HL-60 (cell line): ENCODE results near the gene CPT1B.

Experiments used
- POLR2AphosphoS5 ChIP-seq: IDR thresholded peaks from 2 replicates; pipeline ENCODE4 v1.6.1; 2012; ENCODE audit warnings: low read depth
- SPI1 ChIP-seq: IDR thresholded peaks from 2 replicates; pipeline ENCODE4 v1.6.1; 2012; ENCODE audit warnings: low read depth, mild to moderate bottlenecking, borderline replicate concordance
- TF ChIP-seq, protein P1 (sequence below): IDR thresholded peaks from one replicate; pipeline ENCODE4 v1.5.1; 2011; ENCODE audit warnings: low read length, control low read depth, inconsistent platforms; ENCODE audit not compliant: insufficient read depth
- TF ChIP-seq, protein P2 (sequence below): IDR thresholded peaks from 2 replicates; pipeline ENCODE4 v1.6.1; 2012; ENCODE audit warnings: low read depth; ENCODE audit not compliant: insufficient replicate concordance

DNA sequence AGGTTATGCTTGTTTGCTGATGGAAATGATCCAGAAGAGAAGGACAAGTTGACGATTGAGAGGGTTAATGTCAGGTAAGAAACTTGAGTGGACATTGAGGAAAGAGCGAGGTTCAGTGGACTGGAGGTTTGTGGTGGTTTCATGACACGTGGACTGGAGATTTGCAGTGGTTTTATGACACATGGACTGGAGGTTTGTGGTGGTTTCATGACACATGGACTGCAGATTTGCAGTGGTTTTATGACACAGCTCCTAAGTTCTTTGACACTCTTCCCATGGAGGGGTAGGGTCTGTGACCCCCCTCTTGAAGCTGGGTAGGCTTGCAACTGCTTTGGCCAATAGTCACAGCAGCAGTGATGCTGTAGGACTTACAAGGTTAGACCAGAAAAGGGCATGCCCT, 17.0 kb upstream of the CPT1B start:
- TF ChIP-seq, protein P1, sequence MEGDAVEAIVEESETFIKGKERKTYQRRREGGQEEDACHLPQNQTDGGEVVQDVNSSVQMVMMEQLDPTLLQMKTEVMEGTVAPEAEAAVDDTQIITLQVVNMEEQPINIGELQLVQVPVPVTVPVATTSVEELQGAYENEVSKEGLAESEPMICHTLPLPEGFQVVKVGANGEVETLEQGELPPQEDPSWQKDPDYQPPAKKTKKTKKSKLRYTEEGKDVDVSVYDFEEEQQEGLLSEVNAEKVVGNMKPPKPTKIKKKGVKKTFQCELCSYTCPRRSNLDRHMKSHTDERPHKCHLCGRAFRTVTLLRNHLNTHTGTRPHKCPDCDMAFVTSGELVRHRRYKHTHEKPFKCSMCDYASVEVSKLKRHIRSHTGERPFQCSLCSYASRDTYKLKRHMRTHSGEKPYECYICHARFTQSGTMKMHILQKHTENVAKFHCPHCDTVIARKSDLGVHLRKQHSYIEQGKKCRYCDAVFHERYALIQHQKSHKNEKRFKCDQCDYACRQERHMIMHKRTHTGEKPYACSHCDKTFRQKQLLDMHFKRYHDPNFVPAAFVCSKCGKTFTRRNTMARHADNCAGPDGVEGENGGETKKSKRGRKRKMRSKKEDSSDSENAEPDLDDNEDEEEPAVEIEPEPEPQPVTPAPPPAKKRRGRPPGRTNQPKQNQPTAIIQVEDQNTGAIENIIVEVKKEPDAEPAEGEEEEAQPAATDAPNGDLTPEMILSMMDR: no peak
- no peak for TF ChIP-seq POLR2AphosphoS5
- TF ChIP-seq, protein P2, sequence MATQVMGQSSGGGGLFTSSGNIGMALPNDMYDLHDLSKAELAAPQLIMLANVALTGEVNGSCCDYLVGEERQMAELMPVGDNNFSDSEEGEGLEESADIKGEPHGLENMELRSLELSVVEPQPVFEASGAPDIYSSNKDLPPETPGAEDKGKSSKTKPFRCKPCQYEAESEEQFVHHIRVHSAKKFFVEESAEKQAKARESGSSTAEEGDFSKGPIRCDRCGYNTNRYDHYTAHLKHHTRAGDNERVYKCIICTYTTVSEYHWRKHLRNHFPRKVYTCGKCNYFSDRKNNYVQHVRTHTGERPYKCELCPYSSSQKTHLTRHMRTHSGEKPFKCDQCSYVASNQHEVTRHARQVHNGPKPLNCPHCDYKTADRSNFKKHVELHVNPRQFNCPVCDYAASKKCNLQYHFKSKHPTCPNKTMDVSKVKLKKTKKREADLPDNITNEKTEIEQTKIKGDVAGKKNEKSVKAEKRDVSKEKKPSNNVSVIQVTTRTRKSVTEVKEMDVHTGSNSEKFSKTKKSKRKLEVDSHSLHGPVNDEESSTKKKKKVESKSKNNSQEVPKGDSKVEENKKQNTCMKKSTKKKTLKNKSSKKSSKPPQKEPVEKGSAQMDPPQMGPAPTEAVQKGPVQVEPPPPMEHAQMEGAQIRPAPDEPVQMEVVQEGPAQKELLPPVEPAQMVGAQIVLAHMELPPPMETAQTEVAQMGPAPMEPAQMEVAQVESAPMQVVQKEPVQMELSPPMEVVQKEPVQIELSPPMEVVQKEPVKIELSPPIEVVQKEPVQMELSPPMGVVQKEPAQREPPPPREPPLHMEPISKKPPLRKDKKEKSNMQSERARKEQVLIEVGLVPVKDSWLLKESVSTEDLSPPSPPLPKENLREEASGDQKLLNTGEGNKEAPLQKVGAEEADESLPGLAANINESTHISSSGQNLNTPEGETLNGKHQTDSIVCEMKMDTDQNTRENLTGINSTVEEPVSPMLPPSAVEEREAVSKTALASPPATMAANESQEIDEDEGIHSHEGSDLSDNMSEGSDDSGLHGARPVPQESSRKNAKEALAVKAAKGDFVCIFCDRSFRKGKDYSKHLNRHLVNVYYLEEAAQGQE: no peak
- TF ChIP-seq SPI1: no peak
